CD4-positive, alpha-beta memory T cell (primary cell): Measurements from ENCODE around the gene CREBZF. TPM values are rescaled to one million over a fixed set of nuclear protein-coding genes. Genes with fewer than 3 reads are reported as not detected.

Source experiments
- CTCF ChIA-PET: fragments of 350-600 bp; sonication (Branson Sonifier 250); formaldehyde crosslinking; loops from one replicate; lab custom pipeline; 2021; ENCODE audit warnings: inconsistent platforms; ENCODE audit not compliant: partially characterized antibody; lab: Charles Lee
- POLR2A ChIA-PET: fragments of 350-600 bp; sonication (Branson Sonifier 250); formaldehyde crosslinking; loops from one replicate; lab custom pipeline; 2021; ENCODE audit not compliant: partially characterized antibody; lab: Charles Lee
- DNase-seq, 5 donors: peaks; one replicate each; pipeline versions ENCODE4 v3.0.0 to v3.0.0-alpha.2; 2020 to 2022; ENCODE audit warnings: mixed read lengths in 1 of 5
- H3K27ac ChIP-seq: one replicate; pipeline ENCODE4 v1.7.0; 2013; ENCODE audit warnings: low read depth, low read length
- H3K27me3 ChIP-seq: 2 replicates; pipeline ENCODE4 v1.7.0; 2013; ENCODE audit warnings: mild to moderate bottlenecking, low read length, moderate library complexity; ENCODE audit not compliant: insufficient read depth
- H3K36me3 ChIP-seq: 2 replicates; pipeline ENCODE4 v1.7.0; 2013; ENCODE audit warnings: mild to moderate bottlenecking, low read length, moderate library complexity; ENCODE audit not compliant: insufficient read depth
- H3K4me1 ChIP-seq: 2 replicates; pipeline ENCODE4 v1.7.0; 2013; ENCODE audit warnings: mild to moderate bottlenecking, low read length, moderate library complexity; ENCODE audit not compliant: insufficient read depth
- H3K4me3 ChIP-seq, 2 donors: one replicate each; pipeline ENCODE4 v1.7.0; 2013; ENCODE audit warnings: low read length in 2 of 2, mild to moderate bottlenecking in 1 of 2
- H3K9me3 ChIP-seq, 2 donors: one replicate each; pipeline ENCODE4 v1.7.0; 2013; ENCODE audit warnings: low read length in 2 of 2, control low read depth in 1 of 2; ENCODE audit not compliant: control insufficient read depth in 1 of 2
- H3K27ac Mint-ChIP-seq, 7 donors: one replicate each; pipeline ENCODE4 v1.8.0; 2020 to 2021; ENCODE audit warnings: mixed read lengths in 7 of 7, mild to moderate bottlenecking in 6 of 7, inconsistent platforms in 3 of 7, moderate library complexity in 3 of 7
- H3K27me3 Mint-ChIP-seq, 2 donors: one replicate each; pipeline ENCODE4 v1.8.0; 2020 to 2021; ENCODE audit warnings: mixed read lengths in 2 of 2
- H3K36me3 Mint-ChIP-seq, 2 donors: one replicate each; pipeline ENCODE4 v1.8.0; 2020 to 2021; ENCODE audit warnings: mixed read lengths in 2 of 2, inconsistent platforms in 1 of 2, mild to moderate bottlenecking in 1 of 2
- H3K4me1 Mint-ChIP-seq, 4 donors: one replicate each; pipeline ENCODE4 v1.8.0; 2020 to 2021; ENCODE audit warnings: mixed read lengths in 4 of 4, mild to moderate bottlenecking in 1 of 4
- H3K4me3 Mint-ChIP-seq, 8 donors: one replicate each; pipeline ENCODE4 v1.8.0; 2020 to 2021; ENCODE audit warnings: mixed read lengths in 8 of 8, mild to moderate bottlenecking in 7 of 8, moderate library complexity in 6 of 8, inconsistent platforms in 3 of 8
- H3K9me3 Mint-ChIP-seq, 8 donors: one replicate each; pipeline ENCODE4 v1.8.0; 2020 to 2021; ENCODE audit warnings: mixed read lengths in 8 of 8, mild to moderate bottlenecking in 5 of 8, inconsistent platforms in 3 of 8, moderate library complexity in 1 of 8
- intact Hi-C: fragments of 100-400 bp; cut with micrococcal nuclease; formaldehyde crosslinking; loops from one replicate; pipeline ENCODE4 v1.15.1; 2023
- polyA plus RNA-seq, 2 donors: library from polyadenylated mRNA; unstranded; fragments of 300-500 nt; fragmentation: Illumina TruSeq; gene quantifications; one replicate each; pipeline ENCODE4 v1.2.3, GENCODE V29; 2021
- total RNA-seq, 2 experiments: library from RNA; stranded (reverse); gene quantifications; one replicate each; pipeline ENCODE4 v1.2.3, GENCODE V29; 2021

Gene CREBZF
- total and polyA plus RNA-seq, 4 experiments from 2014 or later: 7.6 to 105 (median 58.4) TPM

DNA sequence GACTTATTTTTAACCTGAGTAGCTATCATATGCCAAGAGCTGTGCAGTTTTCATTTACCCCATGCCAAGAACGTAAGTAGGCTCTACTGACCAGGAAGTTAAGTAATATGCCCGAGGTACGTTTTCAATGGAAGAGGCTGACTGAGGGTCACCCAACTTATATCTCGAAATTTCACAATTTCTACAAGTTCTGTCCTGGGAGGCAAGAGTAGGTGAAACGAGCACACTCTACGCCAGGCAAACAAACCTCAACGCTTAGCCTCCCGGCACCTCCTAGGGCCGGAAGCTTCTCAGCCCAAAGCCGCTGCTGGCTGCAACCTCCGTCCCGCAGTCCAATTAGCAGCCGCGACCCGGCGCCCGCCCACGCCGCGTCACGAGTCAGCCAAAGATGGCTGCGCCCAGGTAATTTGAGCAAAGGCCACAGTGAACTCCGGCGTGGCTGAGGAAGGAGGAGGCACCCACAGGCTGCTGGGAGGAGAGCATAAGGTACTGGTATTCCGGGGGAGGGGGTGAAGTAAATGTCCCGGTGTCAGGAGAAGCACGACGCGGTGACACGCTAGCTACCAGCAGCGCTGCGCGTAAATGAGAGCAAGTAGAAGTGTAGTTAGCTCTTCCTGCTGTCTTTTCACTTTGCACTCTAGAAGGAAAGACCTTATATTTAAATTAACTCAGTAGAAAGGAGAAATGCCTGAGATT lies 17.2 kb downstream of the CREBZF start, which contains the start of gene TMEM126A:
Gene TMEM126A (plus strand): TSS at position 364 of the 696 bp plus-strand sequence. CDS start 2,289 bp downstream, outside the sequence.
- POLR2A ChIA-PET: interaction anchor here (0.7 to 10.5 kb wide), 19 partner anchors 9 to 597 kb away, joined by 3 to 169 read pairs (median 3); partner anchors contain the start of genes CREBZF, DLG2, PICALM and TMEM126B
- H3K9me3 Mint-ChIP-seq: no peaks in the 10 kb centered on the region
- peak within 1 kb of the TSS; percentile 92 to 99 (median 96) for H3K4me3 Mint-ChIP-seq
- Histone ChIP-seq H3K36me3 (no peaks in the 10 kb centered on the region), H3K27me3 (peaks cover 4% of the 10 kb centered on the region), H3K9me3 (no peaks in the 10 kb centered on the region), H3K27ac (peak within 1 kb of the TSS; percentile 72), H3K4me3 (peak within 1 kb of the TSS; percentile 57 to 76), H3K4me1 (peaks cover 26% of the 10 kb centered on the region)
- CTCF ChIA-PET: interaction anchor here (0.8 to 3.4 kb wide), 7 partner anchors 11 to 207 kb away, joined by 3 to 25 read pairs (median 5); partner anchors contain the start of genes CCDC83, CREBZF, DLG2 and TMEM126B
- intact Hi-C loops: loop anchor here (1.0 kb wide), 2 partner anchors 17 to 19 kb away; partner anchors contain the start of gene TMEM126B
- DNase-seq: peak; percentile 87 to 93 (median 89)
- peaks cover 5 to 8% of the 10 kb centered on the region in 2 donors for H3K27me3 Mint-ChIP-seq
- H3K36me3 Mint-ChIP-seq: peaks cover 0 to 22% of the 10 kb centered on the region in 2 donors
- peaks cover 19 to 32% (median 27%) of the 10 kb centered on the region in 4 donors for H3K4me1 Mint-ChIP-seq
- peak within 1 kb of the TSS; percentile 88 to 99 (median 96) for H3K27ac Mint-ChIP-seq

DNA sequence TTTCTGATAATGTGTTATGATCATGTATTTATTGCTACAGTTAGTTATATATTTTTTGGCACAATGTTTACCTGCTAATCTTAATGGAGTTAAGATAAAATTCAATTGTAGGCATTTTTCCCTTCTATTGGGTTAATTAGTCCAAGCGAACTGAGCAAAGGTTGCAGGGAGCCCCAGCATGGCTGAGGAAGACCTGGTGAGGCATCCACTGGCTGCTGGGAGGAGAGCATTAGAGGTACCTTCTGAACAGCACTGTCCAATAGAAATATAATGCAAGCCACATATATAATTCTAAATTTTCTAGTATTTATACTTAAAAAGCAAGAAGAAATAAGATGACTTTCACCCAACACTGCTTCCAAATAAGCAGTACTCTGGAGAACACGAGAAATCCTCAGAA lies 17.9 kb downstream of the CREBZF start:
- peak overlapping the region; percentile 57 to 76 for H3K4me3 ChIP-seq
- peaks cover 16 to 32% (median 24%) of the 10 kb centered on the region in 4 donors for H3K4me1 Mint-ChIP-seq
- ChIA-PET CTCF (interaction anchor here (1.2 to 3.4 kb wide), 5 partner anchors 10 to 51 kb away, joined by 3 to 25 read pairs (median 7); partner anchors contain the start of genes CREBZF, DLG2 and TMEM126B), POLR2A (interaction anchor here (0.7 to 10.5 kb wide), 12 partner anchors 8 to 555 kb away, joined by 3 to 169 read pairs (median 4); partner anchors contain the start of genes CREBZF, DLG2, PICALM and TMEM126B)
- no peaks in the 10 kb centered on the region for H3K9me3 ChIP-seq
- no peak for DNase-seq
- H3K27ac ChIP-seq: peak overlapping the region; percentile 72
- H3K9me3 Mint-ChIP-seq: no peaks in the 10 kb centered on the region
- peaks cover 5 to 8% of the 10 kb centered on the region in 2 donors for H3K27me3 Mint-ChIP-seq
- H3K27ac Mint-ChIP-seq: peak overlapping the region; percentile 88 to 99 (median 96)
- H3K36me3 Mint-ChIP-seq: peaks cover 0 to 19% of the 10 kb centered on the region in 2 donors
- peaks cover 4% of the 10 kb centered on the region for H3K27me3 ChIP-seq
- H3K4me1 ChIP-seq: peaks cover 26% of the 10 kb centered on the region
- H3K36me3 ChIP-seq: no peaks in the 10 kb centered on the region
- intact Hi-C loops: loop anchor here (1.0 kb wide), 2 partner anchors 17 to 19 kb away; partner anchors contain the start of gene TMEM126B
- H3K4me3 Mint-ChIP-seq: peak overlapping the region; percentile 92 to 99 (median 96)

DNA sequence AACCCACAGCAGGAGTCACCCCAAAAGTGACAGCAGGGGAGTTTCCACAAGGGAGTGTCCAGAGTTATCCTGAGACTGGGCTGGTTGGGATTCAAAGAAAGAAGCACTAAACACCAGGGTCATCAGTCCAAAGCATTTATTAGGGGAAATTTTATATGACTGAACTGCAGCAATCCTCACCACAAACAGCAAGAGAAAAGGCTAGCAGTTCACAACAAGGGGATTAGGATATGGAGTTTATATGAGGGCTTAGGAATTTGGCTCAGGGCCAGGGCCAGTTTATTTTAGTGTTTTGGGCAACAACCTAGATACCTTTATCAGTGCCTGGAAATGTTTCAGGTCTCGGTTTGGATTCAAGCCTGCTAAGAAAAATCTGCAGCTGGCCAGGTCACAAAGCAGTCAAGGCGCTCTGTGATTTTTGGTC lies 21.7 kb downstream of the CREBZF start:
- H3K27ac Mint-ChIP-seq: no peak overlapping the region
- POLR2A ChIA-PET: no interaction called here
- peaks cover 6 to 13% of the 10 kb centered on the region in 2 donors for H3K36me3 Mint-ChIP-seq

DNA sequence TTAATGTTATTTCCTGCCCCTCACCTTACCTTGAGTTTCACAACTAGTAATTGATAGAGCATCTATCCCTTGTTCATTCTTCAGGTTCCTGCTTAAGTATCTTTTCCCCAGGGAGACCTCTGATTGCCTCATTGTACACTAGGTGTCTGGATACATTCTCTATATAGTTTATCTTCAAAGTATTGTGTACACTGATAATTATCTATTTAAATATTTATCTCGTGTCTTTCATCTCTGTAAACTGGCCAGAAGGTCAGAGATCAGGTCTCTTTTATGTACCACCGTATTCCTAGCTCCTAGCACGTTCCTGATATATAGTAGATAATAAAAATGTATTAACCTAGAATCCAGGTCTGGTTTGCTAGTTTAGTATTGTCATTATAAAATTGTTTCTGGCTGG lies 30.2 kb downstream of the CREBZF start:
- Histone ChIP-seq H3K4me3 (no peak overlapping the region), H3K4me1 (peaks cover 8% of the 10 kb centered on the region), H3K27me3 (no peaks in the 10 kb centered on the region), H3K9me3 (no peaks in the 10 kb centered on the region), H3K36me3 (peaks cover 24% of the 10 kb centered on the region), H3K27ac (no peak overlapping the region)
- Mint-ChIP-seq H3K4me3 (no peak overlapping the region), H3K4me1 (peaks cover 1 to 10% (median 7%) of the 10 kb centered on the region in 4 donors), H3K36me3 (peaks cover 38 to 55% of the 10 kb centered on the region in 2 donors), H3K9me3 (no peaks in the 10 kb centered on the region), H3K27ac (no peak overlapping the region), H3K27me3 (no peaks in the 10 kb centered on the region)
- intact Hi-C loops: no loop called here
- ChIA-PET CTCF (interaction anchor here (0.6 kb wide), 1 partner anchor 659 kb away, joined by 4 read pairs; no protein-coding TSS in a partner anchor), POLR2A (interaction anchor here (1.3 kb wide), 1 partner anchor 12 kb away, joined by 3 read pairs; no protein-coding TSS in a partner anchor)
- no peak for DNase-seq

More for the DNA sequence above, 21.7 kb downstream of the CREBZF start:
- H3K4me3 ChIP-seq: no peak overlapping the region
- no peak for DNase-seq
- intact Hi-C loops: no loop called here
- no peaks in the 10 kb centered on the region for H3K9me3 ChIP-seq
- CTCF ChIA-PET: no interaction called here
- peaks cover 7 to 14% (median 10%) of the 10 kb centered on the region in 4 donors for H3K4me1 Mint-ChIP-seq
- peaks cover 4% of the 10 kb centered on the region for H3K27me3 ChIP-seq
- H3K36me3 ChIP-seq: no peaks in the 10 kb centered on the region
- H3K9me3 Mint-ChIP-seq: no peaks in the 10 kb centered on the region
- peaks cover 5 to 10% of the 10 kb centered on the region in 2 donors for H3K27me3 Mint-ChIP-seq
- H3K4me3 Mint-ChIP-seq: no peak overlapping the region
- peaks cover 10% of the 10 kb centered on the region for H3K4me1 ChIP-seq
- no peak overlapping the region for H3K27ac ChIP-seq

DNA sequence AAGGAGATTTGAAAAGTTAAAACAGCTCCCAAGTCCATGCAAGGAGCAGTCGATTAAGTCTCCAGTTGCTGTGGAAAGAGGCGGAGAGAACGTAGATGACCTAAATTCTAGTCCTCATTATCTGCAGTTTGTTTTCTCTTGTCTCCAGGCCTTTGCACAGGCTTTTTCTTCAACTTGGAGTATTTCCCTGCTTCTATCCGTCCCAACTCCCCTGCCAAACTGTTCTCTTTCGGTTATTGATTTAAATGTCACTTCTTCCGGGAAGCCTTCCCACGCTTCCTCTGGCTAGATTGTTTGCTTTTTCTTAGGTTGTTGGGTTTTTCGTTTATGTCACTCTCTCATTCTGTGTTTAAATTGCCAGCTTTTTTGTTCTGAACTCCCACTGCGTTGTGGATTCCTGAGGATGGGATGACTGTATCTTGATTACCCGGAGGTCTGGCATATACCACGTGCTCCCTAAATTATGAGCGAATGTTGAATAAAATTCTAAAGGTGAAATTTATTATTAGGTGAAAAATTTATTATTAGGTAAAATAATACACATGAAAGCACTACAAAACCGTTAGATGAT lies 36.1 kb downstream of the CREBZF start:
- ChIA-PET CTCF (interaction anchor here (0.8 to 1.8 kb wide), 5 partner anchors 19 to 226 kb away, joined by 3 to 11 read pairs (median 7); partner anchors contain the start of genes CCDC83 and TMEM126A), POLR2A (interaction anchor here (0.8 to 4.3 kb wide), 11 partner anchors 9 to 673 kb away, joined by 3 to 68 read pairs (median 11); partner anchors contain the start of genes CREBZF, EED, HIKESHI and PICALM)
- H3K4me3 ChIP-seq: peak overlapping the region; percentile 58 to 73
- H3K4me1 ChIP-seq: peaks cover 30% of the 10 kb centered on the region
- no peaks in the 10 kb centered on the region for H3K9me3 ChIP-seq
- DNase-seq: no peak
- H3K36me3 Mint-ChIP-seq: peaks cover 13 to 32% of the 10 kb centered on the region in 2 donors
- H3K36me3 ChIP-seq: peaks cover 6% of the 10 kb centered on the region
- H3K9me3 Mint-ChIP-seq: peaks cover 0 to 1% (median 0%) of the 10 kb centered on the region in 8 donors
- peak overlapping the region; percentile 93 to 99 (median 98) for H3K4me3 Mint-ChIP-seq
- peak overlapping the region; percentile 91 to 99 (median 97) for H3K27ac Mint-ChIP-seq
- peak overlapping the region; percentile 82 for H3K27ac ChIP-seq
- peaks cover 0 to 2% of the 10 kb centered on the region in 2 donors for H3K27me3 Mint-ChIP-seq
- no peaks in the 10 kb centered on the region for H3K27me3 ChIP-seq
- intact Hi-C loops: loop anchor here (1.0 to 2.0 kb wide), 8 partner anchors 18 to 674 kb away; partner anchors contain the start of genes HIKESHI, PICALM and TMEM126A
- peaks cover 27 to 47% (median 36%) of the 10 kb centered on the region in 4 donors for H3K4me1 Mint-ChIP-seq

DNA sequence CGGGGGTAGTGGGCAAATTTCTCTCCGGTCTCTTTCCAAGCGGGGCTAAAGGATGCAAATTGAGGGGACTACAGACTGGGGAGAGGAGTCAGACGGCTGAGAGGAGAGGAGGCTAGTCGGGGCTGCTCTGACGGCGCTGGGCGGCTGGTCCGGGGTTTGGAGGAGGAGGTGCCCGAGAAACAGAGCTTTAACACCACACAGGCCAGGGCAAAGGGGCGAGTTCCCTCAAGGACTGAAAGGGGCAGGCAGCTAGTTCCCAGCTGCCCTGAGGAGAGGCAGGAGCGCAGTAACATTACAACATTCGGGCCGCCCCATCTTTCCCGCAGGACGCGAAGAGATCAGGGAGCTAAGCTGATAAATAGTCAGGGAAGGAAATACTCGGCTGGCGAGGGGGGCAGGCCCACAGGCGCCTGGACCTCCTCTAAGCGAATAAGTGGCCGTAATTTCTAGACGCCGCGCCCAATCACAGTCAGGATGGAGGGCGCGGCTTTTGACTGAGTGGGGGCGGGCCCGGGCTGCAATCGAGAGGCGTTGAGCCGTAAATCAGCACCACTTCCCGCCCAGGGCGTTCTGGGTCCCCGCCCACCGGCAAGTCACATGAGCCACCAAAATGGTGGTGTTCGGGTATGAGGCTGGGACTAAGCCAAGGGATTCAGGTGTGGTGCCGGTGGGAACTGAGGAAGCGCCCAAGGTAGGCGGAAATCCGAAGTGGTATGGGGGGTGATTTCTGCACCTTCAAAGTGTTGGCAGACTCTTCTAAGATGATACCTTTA lies 36.7 kb downstream of the CREBZF start, which contains the start of gene TMEM126B:
Gene TMEM126B (plus strand): TSS at position 596 of the 773 bp plus-strand sequence. CDS start 15 bp downstream, at position 611.
- no peaks in the 10 kb centered on the region for H3K9me3 ChIP-seq
- peaks cover 0 to 2% of the 10 kb centered on the region in 2 donors for H3K27me3 Mint-ChIP-seq
- no peaks in the 10 kb centered on the region for H3K27me3 ChIP-seq
- POLR2A ChIA-PET: interaction anchor here (0.8 to 4.3 kb wide), 16 partner anchors 10 to 674 kb away, joined by 3 to 68 read pairs (median 8); partner anchors contain the start of genes CCDC83, CREBZF, EED and HIKESHI
- peaks cover 30% of the 10 kb centered on the region for H3K4me1 ChIP-seq
- H3K9me3 Mint-ChIP-seq: peaks cover 0 to 1% (median 0%) of the 10 kb centered on the region in 8 donors
- intact Hi-C loops: loop anchor here (1.0 to 2.0 kb wide), 8 partner anchors 19 to 675 kb away; partner anchors contain the start of genes HIKESHI, PICALM and TMEM126A
- H3K4me3 Mint-ChIP-seq: peak within 1 kb of the TSS; percentile 93 to 99 (median 98)
- H3K4me1 Mint-ChIP-seq: peaks cover 27 to 47% (median 36%) of the 10 kb centered on the region in 4 donors
- CTCF ChIA-PET: interaction anchor here (0.8 to 1.8 kb wide), 9 partner anchors 12 to 666 kb away, joined by 3 to 11 read pairs (median 4); partner anchors contain the start of genes CCDC83, EED and TMEM126A
- H3K36me3 ChIP-seq: peaks cover 6% of the 10 kb centered on the region
- H3K27ac Mint-ChIP-seq: peak within 1 kb of the TSS; percentile 91 to 99 (median 97)
- H3K4me3 ChIP-seq: peak within 1 kb of the TSS; percentile 58 to 73
- peaks cover 9 to 29% of the 10 kb centered on the region in 2 donors for H3K36me3 Mint-ChIP-seq
- DNase-seq: peak; percentile 92 to 97 (median 94)
- H3K27ac ChIP-seq: peak within 1 kb of the TSS; percentile 82
